Measurements from ENCODE around the gene CTNNA3. TPM values are rescaled to one million over a fixed set of nuclear protein-coding genes. Genes with fewer than 3 reads are reported as not detected.

CTNNA3 gene
- total RNA-seq, 1 donor from 2014 or later, result not detected

- DNase-seq (no peak), ATAC-seq (ENCODE audit: low read depth) (no peak)
- no peaks in the 10 kb centered on the region for H3K4me1 Mint-ChIP-seq
- TF ChIP-seq CTCF (IDR thresholded peaks at IDR 0.05), result no peak
- intact Hi-C loops (cut with micrococcal nuclease), result no loop called here
- no peak overlapping the region for H3K4me3 Mint-ChIP-seq
- ChIA-PET POLR2A (no interaction called here), CTCF (no interaction called here)
- no peaks in the 10 kb centered on the region for H3K9me3 Mint-ChIP-seq
- H3K27me3 Mint-ChIP-seq, result no peaks in the 10 kb centered on the region
- H3K36me3 Mint-ChIP-seq (ENCODE audit: low read depth), result no peaks in the 10 kb centered on the region
- no peak overlapping the region for H3K27ac Mint-ChIP-seq
Observed at GRCh38 chr10:66505003-66505657, 1190.9 kb downstream of the CTNNA3 start.

- CTCF ChIA-PET, result no interaction called here
- Mint-ChIP-seq H3K27me3 (no peaks in the 10 kb centered on the region), H3K4me1 (no peaks in the 10 kb centered on the region), H3K4me3 (no peak overlapping the region), H3K9me3 (peaks cover 2% of the 10 kb centered on the region), H3K36me3 (ENCODE audit: low read depth) (no peaks in the 10 kb centered on the region), H3K27ac (no peak overlapping the region)
- intact Hi-C loops (cut with micrococcal nuclease), result no loop called here
- POLR2A ChIA-PET, result no interaction called here
- DNase-seq (no peak), ATAC-seq (ENCODE audit: low read depth) (no peak)
- TF ChIP-seq CTCF (IDR thresholded peaks at IDR 0.05), result no peak
Observed at GRCh38 chr10:66501356-66501755, 1194.6 kb downstream of the CTNNA3 start.

GRCh38 chr10:66483966-66484365 lies 1212.0 kb downstream of the CTNNA3 start:
- ATAC-seq (ENCODE audit: low read depth) (no peak), DNase-seq (no peak)
- intact Hi-C loops (cut with micrococcal nuclease), result no loop called here
- ChIA-PET CTCF (no interaction called here), POLR2A (no interaction called here)
- Mint-ChIP-seq H3K36me3 (ENCODE audit: low read depth) (no peaks in the 10 kb centered on the region), H3K27ac (no peak overlapping the region), H3K4me3 (no peak overlapping the region), H3K27me3 (no peaks in the 10 kb centered on the region), H3K9me3 (no peaks in the 10 kb centered on the region), H3K4me1 (no peaks in the 10 kb centered on the region)
- no peak for TF ChIP-seq CTCF (IDR thresholded peaks at IDR 0.05)

GRCh38 chr10:66472156-66472555 lies 1223.8 kb downstream of the CTNNA3 start:
- DNase-seq, result no peak
- Mint-ChIP-seq H3K27me3 (no peaks in the 10 kb centered on the region), H3K4me1 (no peaks in the 10 kb centered on the region), H3K9me3 (peaks cover 6% of the 10 kb centered on the region), H3K4me3 (no peak overlapping the region), H3K27ac (no peak overlapping the region), H3K36me3 (ENCODE audit: low read depth) (no peaks in the 10 kb centered on the region)
- TF ChIP-seq CTCF (IDR thresholded peaks at IDR 0.05), result no peak
- CTCF ChIA-PET, result no interaction called here
- POLR2A ChIA-PET, result no interaction called here
- no peak for ATAC-seq (ENCODE audit: low read depth)
- intact Hi-C loops (cut with micrococcal nuclease), result no loop called here

- intact Hi-C loops (cut with micrococcal nuclease), result no loop called here
- Mint-ChIP-seq H3K4me1 (no peaks in the 10 kb centered on the region), H3K27ac (no peak overlapping the region), H3K9me3 (peaks cover 7% of the 10 kb centered on the region), H3K27me3 (no peaks in the 10 kb centered on the region), H3K4me3 (no peak overlapping the region), H3K36me3 (ENCODE audit: low read depth) (no peaks in the 10 kb centered on the region)
- TF ChIP-seq CTCF (IDR thresholded peaks at IDR 0.05), result no peak
- no peak for DNase-seq
- POLR2A ChIA-PET, result no interaction called here
- CTCF ChIA-PET, result no interaction called here
- ATAC-seq (ENCODE audit: low read depth), result no peak
Observed at GRCh38 chr10:66467042-66467441, 1229.0 kb downstream of the CTNNA3 start.

All from activated B cell treated with CpG ODN at 0.5 μM for 24 hours (primary cell).